K562 treated with DMSO at 1 percent for 24 hours (cell line): ENCODE data around the gene PRKG1. TPM values are rescaled to one million over a fixed set of nuclear protein-coding genes. Genes with fewer than 3 reads are reported as not detected.

ENCODE experiments used
- total RNA-seq: library from RNA; unstranded; fragments of 300-600 nt; gene quantifications from 2 replicates; pipeline ENCODE4 v1.2.3, GENCODE V29; 2022; ENCODE audit warnings: low read depth; ENCODE audit not compliant: insufficient read depth

PRKG1 gene
- total RNA-seq = not detected in 2 replicates

DNA sequence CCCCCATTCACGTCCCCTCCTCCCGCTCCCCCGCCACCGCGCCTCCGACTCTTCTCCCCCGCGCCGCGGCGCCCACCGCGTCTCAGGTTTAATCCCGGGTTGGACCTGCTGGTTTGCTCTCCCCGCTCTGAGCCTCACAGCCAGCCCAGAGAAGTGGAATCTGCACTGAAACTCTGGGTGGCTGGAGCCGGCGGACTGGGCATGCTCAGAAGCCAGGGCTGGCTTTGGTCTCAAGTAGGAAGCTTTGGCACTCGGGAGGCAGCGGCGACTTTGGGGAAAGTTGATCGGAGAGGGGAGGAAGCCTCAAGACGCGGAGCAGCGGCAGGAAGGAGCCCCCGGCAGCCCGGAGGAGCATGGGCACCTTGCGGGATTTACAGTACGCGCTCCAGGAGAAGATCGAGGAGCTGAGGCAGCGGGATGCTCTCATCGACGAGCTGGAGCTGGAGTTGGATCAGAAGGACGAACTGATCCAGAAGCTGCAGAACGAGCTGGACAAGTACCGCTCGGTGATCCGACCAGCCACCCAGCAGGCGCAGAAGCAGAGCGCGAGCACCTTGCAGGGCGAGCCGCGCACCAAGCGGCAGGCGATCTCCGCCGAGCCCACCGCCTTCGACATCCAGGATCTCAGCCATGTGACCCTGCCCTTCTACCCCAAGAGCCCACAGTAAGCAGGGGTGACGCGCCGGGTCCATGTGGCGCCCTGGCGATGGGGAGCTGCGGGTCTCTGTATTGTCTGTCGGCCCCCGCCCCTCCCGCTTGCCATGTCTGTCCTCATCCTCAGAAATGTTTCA is at the start of gene PRKG1:
Gene PRKG1 (plus strand): TSS at position 250 of the 791 bp plus-strand sequence.

DNA sequence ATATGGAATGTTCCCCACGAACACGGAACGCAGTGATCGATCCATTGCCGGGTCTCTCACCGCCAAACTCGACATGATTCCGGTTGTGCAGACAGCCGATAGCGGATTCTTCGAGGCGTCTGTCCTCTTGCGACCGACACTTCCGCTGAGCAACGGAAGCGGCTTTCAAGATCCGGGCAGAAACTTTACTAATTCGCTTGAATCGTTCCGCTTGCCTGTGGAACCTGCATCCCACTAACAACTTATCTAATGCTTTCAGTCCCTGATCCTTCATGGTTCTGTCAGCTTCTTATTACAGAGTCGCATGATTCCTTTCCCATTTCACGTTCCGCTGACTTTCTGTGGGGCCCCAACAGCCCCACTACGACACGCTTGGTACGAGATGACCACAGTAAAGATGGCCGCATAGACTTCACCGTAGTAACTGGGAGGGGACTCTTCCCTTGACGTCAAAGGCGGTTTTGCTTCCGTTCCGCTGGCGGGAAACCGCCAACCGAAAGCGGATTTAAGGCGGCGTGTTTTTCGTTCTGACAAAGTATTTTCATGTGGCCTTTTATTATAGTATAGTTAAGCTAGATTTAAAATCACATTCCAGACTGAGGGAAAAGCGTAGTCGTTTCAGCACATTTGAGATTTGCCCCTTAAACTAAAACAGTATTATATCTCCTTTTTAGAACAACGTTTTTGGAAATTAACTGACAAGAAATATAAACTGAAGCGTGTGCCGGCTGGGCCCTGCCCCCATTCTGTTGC is 625.4 kb downstream of the PRKG1 start, which contains the start of gene CSTF2T:
Gene CSTF2T (minus strand): TSS at position 121 of the 753 bp plus-strand sequence. CDS start 46 bp downstream, at position 75.

DNA sequence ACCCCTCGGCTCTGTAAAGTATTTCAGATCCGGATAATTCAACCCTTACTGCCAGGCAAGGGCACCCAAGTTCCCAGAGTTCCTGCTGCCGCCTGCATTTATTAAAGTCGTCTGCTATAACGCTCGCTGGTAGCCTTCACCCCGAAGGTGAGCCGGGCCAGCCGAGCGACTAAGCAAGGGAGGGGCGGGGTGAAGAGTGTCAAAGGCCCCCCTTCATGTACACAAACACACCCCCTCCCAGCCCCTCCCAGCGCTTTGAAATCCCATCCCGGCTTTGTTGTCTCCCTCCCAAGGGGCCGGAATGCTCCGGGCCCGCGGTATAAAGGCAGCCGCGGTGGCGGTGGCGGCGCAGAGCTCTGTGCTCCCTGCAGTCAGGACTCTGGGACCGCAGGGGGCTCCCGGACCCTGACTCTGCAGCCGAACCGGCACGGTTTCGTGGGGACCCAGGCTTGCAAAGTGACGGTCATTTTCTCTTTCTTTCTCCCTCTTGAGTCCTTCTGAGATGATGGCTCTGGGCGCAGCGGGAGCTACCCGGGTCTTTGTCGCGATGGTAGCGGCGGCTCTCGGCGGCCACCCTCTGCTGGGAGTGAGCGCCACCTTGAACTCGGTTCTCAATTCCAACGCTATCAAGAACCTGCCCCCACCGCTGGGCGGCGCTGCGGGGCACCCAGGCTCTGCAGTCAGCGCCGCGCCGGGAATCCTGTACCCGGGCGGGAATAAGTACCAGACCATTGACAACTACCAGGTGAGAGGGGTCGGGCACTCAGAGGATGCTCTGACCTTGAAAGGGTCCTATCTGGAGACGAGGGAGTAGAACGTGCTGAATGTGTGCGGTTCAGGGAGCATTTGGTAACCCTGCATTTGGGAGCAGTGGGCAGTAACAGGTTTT is 1239.9 kb downstream of the PRKG1 start, which contains the start of gene DKK1:
Gene DKK1 (plus strand): TSS at position 349 of the 889 bp plus-strand sequence. CDS start 154 bp downstream, at position 503.

Other genes with a start within 250 kb of the PRKG1 start
- gene A1CF, start 188.9 kb upstream of the PRKG1 start, total RNA-seq = not detected in 2 replicates